Hepatocyte (in vitro differentiated cells): ENCODE data around the gene KRT10. TPM values are rescaled to one million over a fixed set of nuclear protein-coding genes. Genes with fewer than 3 reads are reported as not detected.
"Not testable (repeated sequence)": the region's sequence is repeated elsewhere in the genome, so short reads cannot be mapped to it uniquely, and the experiment has no call there.

Experiments
- DNase-seq: peaks from one replicate; pipeline ENCODE4 v3.0.0-alpha.2; 2016; ENCODE audit warnings: low spot score
- H2AFZ ChIP-seq: fragments of 200-600 bp; sonication (generic); 2 replicates; pipeline ENCODE4 v1.6.0; 2016; ENCODE audit warnings: antibody characterized with exemption, mild to moderate bottlenecking
- H3K27ac ChIP-seq: fragments of 200-600 bp; sonication (generic); 2 replicates; pipeline ENCODE4 v1.5.1; 2016; ENCODE audit warnings: mild to moderate bottlenecking
- H3K27me3 ChIP-seq: fragments of 200-600 bp; sonication (generic); 2 replicates; pipeline ENCODE4 v1.6.1; 2016
- H3K36me3 ChIP-seq: fragments of 200-600 bp; sonication (generic); replicated peaks from 2 replicates; pipeline ENCODE4 v1.5.1; 2016; ENCODE audit warnings: low read depth; ENCODE audit not compliant: insufficient read depth
- H3K4me1 ChIP-seq: fragments of 200-600 bp; sonication (generic); 2 replicates; pipeline ENCODE4 v1.5.1; 2016; ENCODE audit warnings: mild to moderate bottlenecking, moderate library complexity; ENCODE audit not compliant: insufficient read depth
- H3K4me2 ChIP-seq: fragments of 200-600 bp; sonication (generic); 2 replicates; pipeline ENCODE4 v1.6.0; 2016
- H3K4me3 ChIP-seq: fragments of 200-600 bp; sonication (generic); 2 replicates; pipeline ENCODE4 v1.5.1; 2016; ENCODE audit warnings: mild to moderate bottlenecking
- H3K79me2 ChIP-seq: fragments of 200-600 bp; sonication (generic); 2 replicates; pipeline ENCODE4 v1.6.0; 2017; ENCODE audit warnings: mild to moderate bottlenecking
- H3K9me2 ChIP-seq: fragments of 200-600 bp; sonication (generic); replicated peaks from 2 replicates; pipeline ENCODE4 v1.6.0; 2017; ENCODE audit warnings: mild to moderate bottlenecking; ENCODE audit not compliant: insufficient read depth
- H3K9me3 ChIP-seq: fragments of 200-600 bp; sonication (generic); 2 replicates; pipeline ENCODE4 v1.5.1; 2016; ENCODE audit warnings: low read depth, mild to moderate bottlenecking
- H4K20me1 ChIP-seq: fragments of 200-600 bp; sonication (generic); 2 replicates; pipeline ENCODE4 v1.6.0; 2016; ENCODE audit warnings: mild to moderate bottlenecking; ENCODE audit not compliant: insufficient read depth, poor library complexity, severe bottlenecking
- CTCF ChIP-seq: fragments of 200-600 bp; sonication (generic); IDR thresholded peaks from 2 replicates; pipeline ENCODE4 v1.5.1; 2016; ENCODE audit warnings: antibody characterized with exemption, mild to moderate bottlenecking; ENCODE audit not compliant: poor library complexity
- EZH2 ChIP-seq: fragments of 200-600 bp; sonication (generic); IDR thresholded peaks from 2 replicates; pipeline ENCODE4 v1.6.1; 2016; ENCODE audit warnings: antibody characterized with exemption, mild to moderate bottlenecking, borderline replicate concordance
- EZH2phosphoT487 ChIP-seq: fragments of 200-600 bp; sonication (generic); IDR thresholded peaks from one replicate; pipeline ENCODE4 v1.6.1; 2018; ENCODE audit warnings: antibody characterized with exemption, mild to moderate bottlenecking, low read depth, moderate library complexity; ENCODE audit not compliant: unreplicated experiment, severe bottlenecking
- WGBS: methylation state at CpG from one replicate; pipeline ENCODE4 v1.1.6; 2016; ENCODE audit warnings: low lambda C conversion rate; ENCODE audit errors: missing lambda C conversion rate; 5-methylcytosine and 5-hydroxymethylcytosine counted together
- polyA plus RNA-seq: library from polyadenylated mRNA; unstranded; fragments of >200 nt; fragmentation: Nextera tagmentation; extraction: Ambion mirVana; gene quantifications from 2 replicates; pipeline ENCODE4 v1.2.1, GENCODE V29; 2016
- total RNA-seq: library from RNA; depleted of rRNA; stranded (reverse); fragments of >200 nt; gene quantifications from 2 replicates; pipeline ENCODE4 v1.2.3, GENCODE V29; 2014

Gene KRT10
- total and polyA plus RNA-seq, 2 experiments from 2014 or later: 39.7 to 153 TPM

GRCh38 chr17:40817103-40817682, 5.2 kb downstream of the KRT10 start:
- WGBS: 97% methylated on average over 4 of the region's 4 CpGs
- no peak overlapping the region for H3K27ac ChIP-seq
- H3K36me3 ChIP-seq: peaks cover 8% of the 10 kb centered on the region
- peaks cover 29% of the 10 kb centered on the region for H3K79me2 ChIP-seq
- TF ChIP-seq CTCF (no peak), EZH2phosphoT487 (no peak), EZH2 (no peak)
- no peaks in the 10 kb centered on the region for H4K20me1 ChIP-seq
- no peak for DNase-seq
- H3K4me3 ChIP-seq: no peak overlapping the region
- no peaks in the 10 kb centered on the region for H3K9me2 ChIP-seq
- H3K27me3 ChIP-seq: peaks cover 7% of the 10 kb centered on the region
- H2AFZ ChIP-seq: no peak overlapping the region
- peak overlapping the region; percentile 80 for H3K4me2 ChIP-seq
- no peaks in the 10 kb centered on the region for H3K9me3 ChIP-seq
- H3K4me1 ChIP-seq: peaks cover 17% of the 10 kb centered on the region

DNA sequence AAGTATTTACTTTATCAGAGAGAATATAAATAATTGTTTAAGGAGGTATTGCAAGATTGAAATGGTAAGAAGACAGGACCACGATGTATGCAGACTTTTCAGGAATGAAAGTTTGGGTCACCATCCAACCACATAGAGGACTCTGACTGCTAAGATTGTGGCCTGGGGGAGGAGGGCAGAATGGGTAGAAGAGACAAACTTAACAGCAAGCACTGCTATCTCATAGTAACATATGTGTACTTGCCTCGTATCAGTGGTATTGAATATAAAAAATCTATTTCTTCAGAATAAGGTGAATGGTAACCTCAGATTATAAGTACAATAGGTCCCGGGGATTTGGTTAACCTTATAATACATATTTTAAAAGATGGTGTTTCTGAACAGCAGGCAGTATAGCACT, 5.8 kb downstream of the KRT10 start:
- H3K36me3 ChIP-seq: peaks cover 8% of the 10 kb centered on the region
- no peak for DNase-seq
- TF ChIP-seq EZH2: no peak
- TF ChIP-seq EZH2phosphoT487: no peak
- TF ChIP-seq CTCF: no peak
- H3K4me1 ChIP-seq: peaks cover 17% of the 10 kb centered on the region
- H3K4me3 ChIP-seq: no peak overlapping the region
- no peaks in the 10 kb centered on the region for H4K20me1 ChIP-seq
- no peaks in the 10 kb centered on the region for H3K9me2 ChIP-seq
- no peak overlapping the region for H3K4me2 ChIP-seq
- no peak overlapping the region for H3K27ac ChIP-seq
- H3K79me2 ChIP-seq: peaks cover 29% of the 10 kb centered on the region
- H3K27me3 ChIP-seq: peaks cover 10% of the 10 kb centered on the region
- no peak overlapping the region for H2AFZ ChIP-seq
- no peaks in the 10 kb centered on the region for H3K9me3 ChIP-seq
- 95% methylated on average over 3 of the region's 3 CpGs for WGBS

DNA sequence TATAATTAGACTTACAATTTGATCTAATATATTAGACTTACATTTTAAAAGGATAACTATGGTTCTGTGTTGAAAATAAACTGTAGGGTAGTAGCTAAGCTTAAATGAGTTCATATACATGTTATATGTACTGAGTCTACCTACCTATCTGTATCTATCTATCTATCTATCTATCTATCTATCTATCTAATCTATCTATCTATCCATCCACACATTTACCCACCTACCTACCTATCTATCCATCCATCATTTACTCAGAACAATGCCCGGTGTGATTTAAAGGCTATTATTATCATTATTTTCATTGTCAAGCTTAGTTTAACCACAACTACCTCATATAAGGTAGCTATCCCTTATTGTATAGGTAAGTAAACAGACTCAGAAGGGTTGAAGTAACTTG, 7.0 kb downstream of the KRT10 start:
- Histone ChIP-seq H3K79me2 (peaks cover 22% of the 10 kb centered on the region), H3K27me3 (peaks cover 15% of the 10 kb centered on the region), H3K27ac (no peak overlapping the region), H3K4me3 (no peak overlapping the region), H3K36me3 (peaks cover 8% of the 10 kb centered on the region), H3K4me2 (no peak overlapping the region), H4K20me1 (no peaks in the 10 kb centered on the region), H3K9me2 (no peaks in the 10 kb centered on the region), H3K4me1 (peaks cover 17% of the 10 kb centered on the region), H3K9me3 (no peaks in the 10 kb centered on the region), H2AFZ (no peak overlapping the region)
- DNase-seq: no peak
- no peak for TF ChIP-seq EZH2
- TF ChIP-seq CTCF: no peak
- no peak for TF ChIP-seq EZH2phosphoT487
- WGBS: 96% methylated on average over 1 of the region's 1 CpG

GRCh38 chr17:40814657-40815056, 7.8 kb downstream of the KRT10 start:
- not testable (repeated sequence) for H3K27ac ChIP-seq, H3K9me3 ChIP-seq, H3K4me3 ChIP-seq, H2AFZ ChIP-seq, H3K4me1 ChIP-seq, H3K4me2 ChIP-seq, H3K9me2 ChIP-seq, DNase-seq, H4K20me1 ChIP-seq, H3K36me3 ChIP-seq
- Histone ChIP-seq H3K27me3 (peaks cover 18% of the 10 kb centered on the region), H3K79me2 (peaks cover 14% of the 10 kb centered on the region)
- 94% methylated on average over 3 of the region's 3 CpGs for WGBS
